PFSK-1 (cell line): ENCODE data around the gene ACP3.

ENCODE experiments used
- FOXP2 ChIP-seq: optimal IDR thresholded peaks from 2 replicates; pipeline ENCODE3; 2011; ENCODE audit warnings: borderline replicate concordance, control low read depth, inconsistent platforms; ENCODE audit not compliant: insufficient read depth; ENCODE audit errors: extremely low read length, extremely low read depth
- POLR2AphosphoS5 ChIP-seq: IDR thresholded peaks from 2 replicates; pipeline ENCODE4 v1.6.1; 2012; ENCODE audit warnings: low read depth, mild to moderate bottlenecking, control low read depth, low read length, moderate library complexity
- REST ChIP-seq, 2 experiments: IDR thresholded peaks; 2 replicates each; pipeline versions ENCODE4 v1.6.1 to v1.8.0; 2011 to 2012; ENCODE audit warnings: low read depth in 2 of 2, low read length in 2 of 2, control low read depth in 1 of 2, inconsistent platforms in 1 of 2, mild to moderate bottlenecking in 1 of 2, moderate library complexity in 1 of 2; ENCODE audit not compliant: insufficient read depth in 1 of 2
- SIN3A ChIP-seq: IDR thresholded peaks from 2 replicates; pipeline ENCODE4 v1.6.1; 2012; ENCODE audit warnings: mild to moderate bottlenecking, low read length, moderate library complexity, borderline replicate concordance; ENCODE audit not compliant: insufficient read depth
- TAF1 ChIP-seq: IDR thresholded peaks from 2 replicates; pipeline ENCODE4 v1.6.1; 2012; ENCODE audit warnings: low read length, control low read depth, borderline replicate concordance; ENCODE audit not compliant: insufficient read depth

Gene ACP3

DNA sequence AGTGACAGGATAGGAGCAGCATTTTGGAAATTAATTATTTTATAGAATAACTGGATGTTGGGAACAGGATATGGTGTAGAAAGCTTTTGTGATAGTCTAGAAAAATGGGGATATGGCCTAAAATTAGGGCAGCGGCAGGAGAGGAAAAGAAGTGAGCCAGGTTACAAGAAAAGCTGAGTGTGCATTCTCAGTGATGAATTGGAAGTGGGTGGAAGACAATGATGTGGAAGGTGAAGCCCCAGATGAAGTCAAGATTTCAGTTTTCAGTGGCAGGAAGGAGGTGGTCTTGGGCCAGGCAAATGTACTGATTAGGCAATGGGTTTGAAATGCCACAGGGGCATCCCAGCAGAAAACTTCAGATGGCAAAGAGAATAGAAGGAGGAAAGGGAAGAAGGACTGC lies 33.6 kb downstream of the ACP3 start:
- no peak for TF ChIP-seq TAF1
- TF ChIP-seq SIN3A = no peak
- TF ChIP-seq POLR2AphosphoS5 = no peak
- TF ChIP-seq FOXP2 = no peak
- TF ChIP-seq REST (IDR thresholded peaks at IDR 0.05; ENCODE audit: insufficient read depth in 1 of 2, low read depth in 2 of 2, low read length in 2 of 2) = no peak

DNA sequence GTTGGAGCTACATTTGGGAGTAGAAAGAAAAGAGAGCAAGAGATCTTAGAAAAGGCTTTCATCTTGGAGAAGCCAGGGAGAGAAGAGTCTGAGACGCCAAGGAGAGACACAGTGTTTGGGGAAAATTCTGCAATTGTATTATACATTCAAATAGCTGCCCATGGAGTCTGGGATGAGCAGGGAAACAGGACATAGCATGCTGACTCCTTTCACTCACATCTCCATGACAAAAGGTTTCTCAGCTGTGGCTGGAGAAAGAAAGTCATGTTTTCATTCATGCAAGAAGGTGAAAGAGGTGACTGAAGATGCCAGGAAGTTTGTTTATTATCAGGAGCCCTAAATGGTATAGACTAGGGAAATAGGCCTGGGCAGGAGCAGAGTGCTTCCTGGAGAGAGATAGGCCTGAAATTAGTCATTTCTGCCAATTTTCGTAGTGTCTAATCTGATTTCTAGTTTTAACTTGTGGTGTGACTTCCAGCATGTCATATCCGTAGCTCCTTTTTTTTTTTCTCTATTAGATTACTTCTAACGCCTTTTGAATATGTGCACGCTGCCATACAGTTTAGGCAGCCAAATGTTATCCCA lies 34.1 kb downstream of the ACP3 start:
- no peak for TF ChIP-seq TAF1
- no peak for TF ChIP-seq REST (IDR thresholded peaks at IDR 0.05; ENCODE audit: insufficient read depth in 1 of 2, low read depth in 2 of 2, low read length in 2 of 2)
- no peak for TF ChIP-seq FOXP2
- no peak for TF ChIP-seq POLR2AphosphoS5
- no peak for TF ChIP-seq SIN3A

DNA sequence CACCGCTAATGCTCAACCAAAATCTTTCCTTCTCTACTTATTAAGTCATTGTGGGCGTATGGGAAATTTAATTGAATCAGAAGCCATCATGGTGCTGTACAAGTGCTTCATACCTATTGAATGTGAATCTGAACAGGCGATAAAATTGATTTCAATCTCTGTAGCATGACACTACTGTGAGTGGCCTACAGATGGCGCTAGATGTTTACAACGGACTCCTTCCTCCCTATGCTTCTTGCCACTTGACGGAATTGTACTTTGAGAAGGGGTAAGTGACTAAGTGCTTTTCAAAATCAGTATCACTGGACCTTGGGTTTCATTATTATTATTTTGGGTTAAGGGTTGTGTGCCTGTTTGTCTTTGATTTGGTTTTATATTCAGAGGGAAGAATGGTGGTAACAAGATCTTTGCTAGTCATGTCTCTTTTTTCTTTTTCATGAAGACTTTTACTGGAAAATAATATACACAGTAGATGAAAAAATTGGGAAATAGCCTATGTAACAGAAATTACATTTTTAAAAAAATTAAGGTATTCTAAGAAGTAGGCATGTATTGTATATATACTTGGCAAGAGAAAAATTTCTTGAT lies 35.4 kb downstream of the ACP3 start:
- TF ChIP-seq POLR2AphosphoS5 (no peak), SIN3A (no peak), TAF1 (no peak)

GRCh38 chr3:132354916-132355702 lies 37.9 kb downstream of the ACP3 start:
- TF ChIP-seq SIN3A (no peak), FOXP2 (no peak), REST (IDR thresholded peaks at IDR 0.05; ENCODE audit: insufficient read depth in 1 of 2, low read depth in 2 of 2, low read length in 2 of 2) (no peak), TAF1 (no peak), POLR2AphosphoS5 (no peak)

GRCh38 chr3:132356568-132356967 lies 39.4 kb downstream of the ACP3 start:
- no peak for TF ChIP-seq SIN3A
- TF ChIP-seq REST (IDR thresholded peaks at IDR 0.05; ENCODE audit: insufficient read depth in 1 of 2, low read depth in 2 of 2, low read length in 2 of 2) = no peak
- no peak for TF ChIP-seq POLR2AphosphoS5
- no peak for TF ChIP-seq FOXP2
- TF ChIP-seq TAF1 = no peak
